ENCODE results near the gene ROBO1.
A peak's percentile ranks its signal among the peaks of the same experiment; 100 is the strongest.

ROBO1 gene

GRCh38 chr3:79497447-79498111 lies 270.2 kb downstream of the ROBO1 start:
- no peaks in the 10 kb centered on the region for H4K20me1 ChIP-seq (ENCODE audit: insufficient read depth, low read length)
- no peaks in the 10 kb centered on the region for H3K36me3 ChIP-seq (replicated peaks; ENCODE audit: insufficient read depth, low read length)
- H2AFZ ChIP-seq (ENCODE audit: low read length): no peak overlapping the region
- H3K4me2 ChIP-seq (ENCODE audit: low read depth, low read length): no peak overlapping the region
- H3K4me3 ChIP-seq (ENCODE audit: low read length): no peak overlapping the region
- no peaks in the 10 kb centered on the region for H3K9me3 ChIP-seq (replicated peaks; ENCODE audit: insufficient read depth, low read length)
- H3F3A ChIP-seq (ENCODE audit: insufficient read depth, low read length): no peaks in the 10 kb centered on the region
- TF ChIP-seq, protein P1, sequence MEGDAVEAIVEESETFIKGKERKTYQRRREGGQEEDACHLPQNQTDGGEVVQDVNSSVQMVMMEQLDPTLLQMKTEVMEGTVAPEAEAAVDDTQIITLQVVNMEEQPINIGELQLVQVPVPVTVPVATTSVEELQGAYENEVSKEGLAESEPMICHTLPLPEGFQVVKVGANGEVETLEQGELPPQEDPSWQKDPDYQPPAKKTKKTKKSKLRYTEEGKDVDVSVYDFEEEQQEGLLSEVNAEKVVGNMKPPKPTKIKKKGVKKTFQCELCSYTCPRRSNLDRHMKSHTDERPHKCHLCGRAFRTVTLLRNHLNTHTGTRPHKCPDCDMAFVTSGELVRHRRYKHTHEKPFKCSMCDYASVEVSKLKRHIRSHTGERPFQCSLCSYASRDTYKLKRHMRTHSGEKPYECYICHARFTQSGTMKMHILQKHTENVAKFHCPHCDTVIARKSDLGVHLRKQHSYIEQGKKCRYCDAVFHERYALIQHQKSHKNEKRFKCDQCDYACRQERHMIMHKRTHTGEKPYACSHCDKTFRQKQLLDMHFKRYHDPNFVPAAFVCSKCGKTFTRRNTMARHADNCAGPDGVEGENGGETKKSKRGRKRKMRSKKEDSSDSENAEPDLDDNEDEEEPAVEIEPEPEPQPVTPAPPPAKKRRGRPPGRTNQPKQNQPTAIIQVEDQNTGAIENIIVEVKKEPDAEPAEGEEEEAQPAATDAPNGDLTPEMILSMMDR (IDR thresholded peaks at IDR 0.05; ENCODE audit: low read length): peak; percentile 71
- no peak for TF ChIP-seq EZH2 (optimal IDR thresholded peaks at IDR 0.05; ENCODE audit: low read depth, low read length)
- no peak for TF ChIP-seq EZH2phosphoT487 (IDR thresholded peaks at IDR 0.05; ENCODE audit: low read length)
- H3K27ac ChIP-seq (ENCODE audit: low read length): no peak overlapping the region
- no peak overlapping the region for H3K9ac ChIP-seq (ENCODE audit: low read length)
- DNase-seq: peak; percentile 14
- H3K79me2 ChIP-seq (ENCODE audit: low read length): no peaks in the 10 kb centered on the region
- no peaks in the 10 kb centered on the region for H3K4me1 ChIP-seq (ENCODE audit: low read length)
- no peaks in the 10 kb centered on the region for H3K9me2 ChIP-seq (replicated peaks; ENCODE audit: insufficient read depth, low read length)
- no peaks in the 10 kb centered on the region for H3K27me3 ChIP-seq (replicated peaks; ENCODE audit: insufficient read depth, low read length)

DNA sequence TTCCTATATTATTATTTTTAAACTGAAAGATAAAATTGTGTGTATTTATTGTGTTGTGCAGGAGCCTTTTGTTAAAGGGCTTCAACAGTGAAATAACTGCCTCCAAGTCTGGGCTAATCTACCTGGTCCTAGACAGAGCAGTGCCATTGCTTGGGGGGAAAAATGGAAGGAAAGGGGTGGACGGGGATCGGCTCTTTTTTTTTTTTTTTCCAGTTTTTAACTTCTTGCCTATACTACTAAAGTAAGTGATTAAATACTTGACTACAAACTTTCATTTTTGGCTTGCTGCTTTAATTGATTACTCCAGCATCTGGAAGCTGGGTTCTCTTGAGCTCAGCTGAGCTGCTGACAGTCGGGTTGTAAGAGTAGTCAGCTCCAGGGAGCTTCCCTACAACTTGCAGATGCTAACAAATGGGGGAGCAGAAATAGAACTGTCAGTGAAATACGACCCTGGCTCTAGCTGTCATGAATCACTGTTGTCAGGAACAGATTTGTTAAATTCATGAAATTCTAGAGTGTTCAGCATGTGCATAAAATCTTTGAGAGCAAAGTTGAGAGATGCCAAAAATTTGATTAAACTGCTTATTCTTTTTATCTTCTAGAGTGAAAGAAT lies 276.7 kb downstream of the ROBO1 start:
- no peaks in the 10 kb centered on the region for H3K9me3 ChIP-seq (replicated peaks; ENCODE audit: insufficient read depth, low read length)
- H4K20me1 ChIP-seq (ENCODE audit: insufficient read depth, low read length): no peaks in the 10 kb centered on the region
- no peaks in the 10 kb centered on the region for H3F3A ChIP-seq (ENCODE audit: insufficient read depth, low read length)
- no peaks in the 10 kb centered on the region for H3K4me1 ChIP-seq (ENCODE audit: low read length)
- no peaks in the 10 kb centered on the region for H3K9me2 ChIP-seq (replicated peaks; ENCODE audit: insufficient read depth, low read length)
- no peak overlapping the region for H2AFZ ChIP-seq (ENCODE audit: low read length)
- H3K79me2 ChIP-seq (ENCODE audit: low read length): no peaks in the 10 kb centered on the region
- no peak overlapping the region for H3K4me3 ChIP-seq (ENCODE audit: low read length)
- no peaks in the 10 kb centered on the region for H3K36me3 ChIP-seq (replicated peaks; ENCODE audit: insufficient read depth, low read length)
- no peak for DNase-seq
- no peaks in the 10 kb centered on the region for H3K27me3 ChIP-seq (replicated peaks; ENCODE audit: insufficient read depth, low read length)
- H3K27ac ChIP-seq (ENCODE audit: low read length): no peak overlapping the region
- H3K4me2 ChIP-seq (ENCODE audit: low read depth, low read length): no peak overlapping the region
- TF ChIP-seq, protein P1 (IDR thresholded peaks at IDR 0.05; ENCODE audit: low read length): no peak
- TF ChIP-seq EZH2phosphoT487 (IDR thresholded peaks at IDR 0.05; ENCODE audit: low read length) (no peak), EZH2 (optimal IDR thresholded peaks at IDR 0.05; ENCODE audit: low read depth, low read length) (no peak)
- no peak overlapping the region for H3K9ac ChIP-seq (ENCODE audit: low read length)

- no peaks in the 10 kb centered on the region for H3K36me3 ChIP-seq (replicated peaks; ENCODE audit: insufficient read depth, low read length)
- H3K9me2 ChIP-seq (replicated peaks; ENCODE audit: insufficient read depth, low read length): no peaks in the 10 kb centered on the region
- H3K9me3 ChIP-seq (replicated peaks; ENCODE audit: insufficient read depth, low read length): no peaks in the 10 kb centered on the region
- H2AFZ ChIP-seq (ENCODE audit: low read length): no peak overlapping the region
- DNase-seq: no peak
- no peak overlapping the region for H3K4me2 ChIP-seq (ENCODE audit: low read depth, low read length)
- no peak overlapping the region for H3K4me3 ChIP-seq (ENCODE audit: low read length)
- no peaks in the 10 kb centered on the region for H3K79me2 ChIP-seq (ENCODE audit: low read length)
- TF ChIP-seq, protein P1 (IDR thresholded peaks at IDR 0.05; ENCODE audit: low read length): no peak
- TF ChIP-seq EZH2 (optimal IDR thresholded peaks at IDR 0.05; ENCODE audit: low read depth, low read length) (no peak), EZH2phosphoT487 (IDR thresholded peaks at IDR 0.05; ENCODE audit: low read length) (no peak)
- H3F3A ChIP-seq (ENCODE audit: insufficient read depth, low read length): no peaks in the 10 kb centered on the region
- H3K4me1 ChIP-seq (ENCODE audit: low read length): no peaks in the 10 kb centered on the region
- no peaks in the 10 kb centered on the region for H3K27me3 ChIP-seq (replicated peaks; ENCODE audit: insufficient read depth, low read length)
- no peak overlapping the region for H3K9ac ChIP-seq (ENCODE audit: low read length)
- no peaks in the 10 kb centered on the region for H4K20me1 ChIP-seq (ENCODE audit: insufficient read depth, low read length)
- no peak overlapping the region for H3K27ac ChIP-seq (ENCODE audit: low read length)
Measured at GRCh38 chr3:79490165-79491028, 277.4 kb downstream of the ROBO1 start.

All from MM.1S (cell line).